ENCODE results near the gene CDK14.

GRCh38 chr7:91142743-91143142, 546.6 kb downstream of the CDK14 start:
- no peak for TF ChIP-seq SP2 (IDR thresholded peaks at IDR 0.05; ENCODE audit: low read length)
- TF ChIP-seq E2F6 (IDR thresholded peaks at IDR 0.05), result no peak
- TF ChIP-seq SIN3A (conservative IDR thresholded peaks at IDR 0.05 in 1 of 2, IDR thresholded peaks at IDR 0.05 in 1 of 2; ENCODE audit: low read depth in 1 of 2, low read length in 2 of 2), result no peak
- no peak for TF ChIP-seq YY1 (IDR thresholded peaks at IDR 0.05; ENCODE audit: low read depth, low read length)
- no peak for TF ChIP-seq CTCF (IDR thresholded peaks at IDR 0.05; ENCODE audit: control extremely low read depth in 1 of 3, insufficient read depth in 1 of 3, low read depth in 1 of 3, low read length in 3 of 3)
- TF ChIP-seq POLR2A (IDR thresholded peaks at IDR 0.05; ENCODE audit: control extremely low read depth in 1 of 2, low read depth in 2 of 2, low read length in 2 of 2), result no peak
- TF ChIP-seq SP1 (IDR thresholded peaks at IDR 0.05; ENCODE audit: low read depth, low read length), result no peak
- no peak for TF ChIP-seq JUND (IDR thresholded peaks at IDR 0.05; ENCODE audit: low read length)
- TF ChIP-seq RAD21 (IDR thresholded peaks at IDR 0.05 in 1 of 2, conservative IDR thresholded peaks at IDR 0.05 in 1 of 2; ENCODE audit: low read depth in 2 of 2, low read length in 2 of 2), result no peak
- no peak for TF ChIP-seq BRCA1 (IDR thresholded peaks at IDR 0.05; ENCODE audit: low read depth, low read length)
- no peak for TF ChIP-seq POLR2AphosphoS5 (IDR thresholded peaks at IDR 0.05; ENCODE audit: low read depth, low read length)
- TF ChIP-seq EP300 (IDR thresholded peaks at IDR 0.05; ENCODE audit: borderline replicate concordance in 1 of 2, low read depth in 2 of 2, low read length in 2 of 2), result no peak
- TF ChIP-seq TCF12 (IDR thresholded peaks at IDR 0.05; ENCODE audit: low read depth, low read length), result no peak
